Renal pelvis (tissue), 4 donors: ENCODE measurements around the gene NHSL1. TPM values are rescaled to one million over a fixed set of nuclear protein-coding genes. Genes with fewer than 3 reads are reported as not detected.

Source experiments
- DNase-seq: peaks from one replicate; pipeline ENCODE4 v3.0.0-alpha.2; 2013
- polyA plus RNA-seq, 3 donors: library from polyadenylated mRNA; unstranded; fragments of 120-200 nt; gene quantifications; one replicate each; pipeline ENCODE4 v1.2.1, GENCODE V29; 2013; ENCODE audit not compliant: insufficient read length in 3 of 3

Gene NHSL1
- polyA plus RNA-seq, 3 donors = 12.4 to 15.2 (median 12.6) TPM

DNA sequence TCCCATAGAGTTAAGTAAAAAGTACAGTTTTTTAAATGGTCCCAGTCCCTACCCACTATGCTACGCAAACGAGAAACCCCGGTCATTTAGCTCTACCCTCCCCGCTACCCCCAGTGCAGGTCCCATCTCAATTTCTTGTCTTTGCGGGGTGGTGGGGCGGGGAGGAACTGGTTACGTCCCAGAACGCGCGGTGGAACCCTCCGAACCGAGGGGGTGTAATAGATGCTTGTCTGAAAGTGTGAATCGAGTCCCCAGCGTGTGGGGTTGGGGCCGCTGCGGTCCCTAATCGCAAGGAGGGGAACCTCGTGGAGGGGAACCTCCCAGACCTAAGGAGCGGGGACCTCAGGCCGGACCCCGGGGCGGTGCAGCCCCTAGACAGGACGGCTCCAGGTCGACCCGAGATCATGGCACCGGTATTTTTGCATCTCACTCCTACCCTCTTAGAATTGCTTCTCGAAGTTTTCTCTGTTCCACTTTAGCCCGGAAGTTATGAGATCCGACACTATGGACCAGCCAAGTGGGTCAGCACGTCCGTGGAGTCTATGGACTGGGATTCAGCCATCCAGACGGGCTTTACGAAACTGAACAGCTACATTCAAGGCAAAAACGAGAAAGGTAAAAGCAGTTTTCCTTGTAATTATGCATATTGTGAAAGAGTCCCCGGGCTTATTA lies 94.5 kb downstream of the NHSL1 start:
- no peak for DNase-seq

DNA sequence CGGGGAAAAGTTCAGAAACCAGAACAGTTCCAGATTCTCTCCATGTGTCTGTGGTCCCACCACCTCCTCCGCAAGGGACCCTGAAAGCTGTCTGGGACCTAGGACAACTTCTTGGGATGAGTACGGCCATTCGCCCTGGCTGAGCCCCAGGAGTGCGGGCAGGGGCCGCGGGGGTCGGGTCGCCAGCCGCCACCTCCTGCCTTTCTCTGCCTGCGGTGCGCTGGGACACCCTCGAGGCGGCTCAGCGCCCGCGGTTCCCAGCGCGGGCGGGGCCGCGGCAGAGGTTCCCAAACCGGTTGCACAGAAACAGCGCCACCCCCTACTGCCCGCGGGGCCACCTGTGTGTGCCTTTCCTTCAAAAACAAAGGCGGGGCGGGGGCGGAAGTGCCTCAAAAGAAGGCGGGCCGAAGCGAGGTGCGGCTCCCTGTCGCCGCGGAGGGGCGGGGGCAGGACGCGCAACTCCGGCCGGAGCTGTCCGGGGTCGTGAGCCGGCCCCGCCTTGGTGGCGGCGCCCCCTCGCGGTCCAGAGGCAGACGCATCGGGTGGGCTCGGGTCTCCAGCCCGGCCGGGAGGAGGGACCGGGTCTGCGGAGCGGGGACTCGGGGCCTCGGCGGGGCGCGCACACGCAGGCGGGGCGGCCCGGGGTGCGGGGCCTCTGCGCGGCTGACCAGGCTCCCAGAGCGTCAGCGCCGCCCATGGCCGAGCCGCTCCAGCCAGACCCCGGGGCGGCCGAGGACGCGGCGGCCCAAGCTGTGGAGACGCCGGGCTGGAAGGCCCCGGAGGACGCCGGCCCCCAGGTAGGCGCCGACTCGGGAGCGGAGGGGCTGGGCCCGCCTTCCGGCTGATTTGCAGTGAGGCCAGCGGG lies 95.3 kb downstream of the NHSL1 start, which contains the start of gene HEBP2:
TSS of gene HEBP2 (plus strand) at position 423 of the 865 bp plus-strand sequence. CDS start at position 696, 273 bp downstream.
- DNase-seq = peak; percentile 95

GRCh38 chr6:138403324-138403800 lies 95.9 kb downstream of the NHSL1 start:
- DNase-seq = peak; percentile 37

GRCh38 chr6:138402838-138403187 lies 96.5 kb downstream of the NHSL1 start:
- no peak for DNase-seq

DNA sequence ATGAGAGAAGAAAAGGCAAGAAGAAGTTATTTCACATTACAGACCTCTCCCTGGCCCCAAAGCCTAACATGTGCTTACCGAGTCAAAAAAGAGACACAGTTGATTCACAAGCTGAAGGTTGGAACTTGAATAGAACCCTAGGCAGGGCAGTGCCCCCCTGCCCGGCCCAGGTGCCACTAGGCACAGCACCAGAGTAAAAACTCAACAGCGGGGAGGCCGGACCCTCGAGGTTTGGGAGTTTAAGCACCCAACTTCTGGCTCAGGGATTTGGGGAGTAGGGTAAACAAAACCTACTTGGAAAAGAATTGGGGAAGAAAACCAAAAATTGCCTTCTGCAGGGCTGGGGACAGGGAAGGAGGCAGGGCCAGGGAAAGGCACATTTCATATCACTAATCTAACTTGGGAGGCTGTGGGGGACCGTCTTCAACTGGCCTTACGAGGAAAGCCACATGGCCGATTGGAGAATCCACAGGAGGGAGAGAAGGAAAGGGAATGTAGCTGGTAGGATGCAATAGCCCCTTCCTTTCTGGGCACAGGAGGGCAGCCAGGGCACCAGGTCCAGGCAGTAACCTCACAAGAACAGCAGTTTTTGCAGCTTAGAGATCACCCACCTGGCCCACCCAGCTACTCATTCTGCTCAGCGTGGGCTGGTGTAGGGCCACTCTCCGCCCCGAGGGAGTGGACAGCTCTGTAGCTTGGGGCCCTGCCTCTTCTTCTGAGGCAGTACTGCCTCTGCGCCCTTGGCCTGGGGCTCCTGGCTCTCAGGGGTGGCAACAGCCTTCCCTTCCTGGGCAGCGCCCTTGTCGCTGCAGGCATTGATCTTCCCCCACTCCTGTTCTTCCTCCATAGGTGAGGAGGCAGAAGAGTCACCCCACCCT lies 97.1 kb downstream of the NHSL1 start:
- DNase-seq = no peak

- no peak for DNase-seq
Measured at GRCh38 chr6:138400326-138400725, 99.0 kb downstream of the NHSL1 start.

DNA sequence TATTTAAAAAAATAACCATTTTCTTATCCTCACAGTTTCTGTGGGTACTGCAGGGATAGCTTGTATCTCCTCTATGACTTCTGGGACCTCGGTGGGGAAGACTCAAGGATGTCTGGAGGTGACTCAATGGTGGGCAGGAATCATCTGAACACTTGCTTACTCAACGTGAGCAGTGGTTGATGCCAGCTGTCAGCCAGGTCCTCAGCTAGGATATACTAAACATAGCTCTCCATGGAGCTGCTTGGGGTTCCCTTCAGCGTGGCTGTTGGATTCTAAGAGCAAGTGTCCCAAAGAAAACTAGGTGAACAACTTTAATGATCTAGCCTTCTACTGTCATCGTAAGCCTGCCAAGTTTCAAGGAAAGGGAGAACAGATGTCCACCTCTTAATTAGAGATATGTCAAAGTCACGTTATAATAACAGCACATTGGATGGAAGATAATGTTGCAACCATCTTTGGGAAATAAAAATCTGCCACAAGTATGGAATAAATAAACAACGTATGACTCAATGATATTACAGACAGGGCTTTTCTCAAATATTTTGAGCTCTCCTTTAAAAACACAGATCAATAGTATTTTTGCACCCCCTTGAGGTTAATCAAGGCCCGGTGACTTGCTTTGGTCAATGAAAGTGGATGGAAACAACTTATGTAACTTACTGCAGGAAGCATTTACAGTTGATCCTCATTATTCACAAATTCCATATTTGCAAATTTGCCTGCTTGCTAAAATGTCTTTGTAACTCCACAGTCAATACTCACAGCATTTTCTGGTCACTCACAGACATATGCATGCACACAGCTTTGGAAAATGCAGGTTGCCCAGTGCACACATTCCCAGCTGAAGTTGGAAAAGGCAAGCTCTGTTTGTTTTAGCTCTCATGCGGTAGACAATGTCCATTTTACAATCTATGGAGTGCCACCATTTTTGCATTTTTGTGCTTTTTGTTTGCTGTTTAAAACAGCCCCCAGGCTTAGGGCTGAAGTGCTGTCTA lies 101.9 kb downstream of the NHSL1 start:
- DNase-seq = no peak

- no peak for DNase-seq
Measured at GRCh38 chr6:138396709-138397108, 102.6 kb downstream of the NHSL1 start.

GRCh38 chr6:138393871-138394783 lies 105.2 kb downstream of the NHSL1 start:
- DNase-seq = no peak

DNA sequence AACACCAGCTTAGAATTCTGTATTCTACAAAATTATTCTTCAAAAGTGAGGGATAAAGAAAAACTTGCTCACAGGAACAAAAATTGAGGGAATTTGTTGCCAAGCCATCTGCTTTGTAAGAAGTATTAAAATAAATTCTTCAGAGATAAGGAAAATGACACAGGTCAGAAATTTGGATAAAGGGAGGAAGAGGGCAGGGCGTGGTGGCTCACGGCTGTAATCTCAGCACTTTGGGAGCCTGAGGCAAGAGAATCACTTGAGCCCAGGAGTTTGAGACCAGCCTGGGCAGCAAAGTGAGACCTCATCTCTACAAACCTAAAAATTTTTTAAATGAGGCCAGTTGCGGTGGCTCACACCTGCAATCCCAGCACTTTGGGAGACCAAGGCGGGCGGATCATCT lies 109.7 kb downstream of the NHSL1 start:
- DNase-seq = no peak

- no peak for DNase-seq
Measured at GRCh38 chr6:138387577-138388368, 111.5 kb downstream of the NHSL1 start.

- DNase-seq = no peak
Measured at GRCh38 chr6:138386897-138387296, 112.4 kb downstream of the NHSL1 start.

- no peak for DNase-seq
Measured at GRCh38 chr6:138383776-138384175, 115.5 kb downstream of the NHSL1 start.

DNA sequence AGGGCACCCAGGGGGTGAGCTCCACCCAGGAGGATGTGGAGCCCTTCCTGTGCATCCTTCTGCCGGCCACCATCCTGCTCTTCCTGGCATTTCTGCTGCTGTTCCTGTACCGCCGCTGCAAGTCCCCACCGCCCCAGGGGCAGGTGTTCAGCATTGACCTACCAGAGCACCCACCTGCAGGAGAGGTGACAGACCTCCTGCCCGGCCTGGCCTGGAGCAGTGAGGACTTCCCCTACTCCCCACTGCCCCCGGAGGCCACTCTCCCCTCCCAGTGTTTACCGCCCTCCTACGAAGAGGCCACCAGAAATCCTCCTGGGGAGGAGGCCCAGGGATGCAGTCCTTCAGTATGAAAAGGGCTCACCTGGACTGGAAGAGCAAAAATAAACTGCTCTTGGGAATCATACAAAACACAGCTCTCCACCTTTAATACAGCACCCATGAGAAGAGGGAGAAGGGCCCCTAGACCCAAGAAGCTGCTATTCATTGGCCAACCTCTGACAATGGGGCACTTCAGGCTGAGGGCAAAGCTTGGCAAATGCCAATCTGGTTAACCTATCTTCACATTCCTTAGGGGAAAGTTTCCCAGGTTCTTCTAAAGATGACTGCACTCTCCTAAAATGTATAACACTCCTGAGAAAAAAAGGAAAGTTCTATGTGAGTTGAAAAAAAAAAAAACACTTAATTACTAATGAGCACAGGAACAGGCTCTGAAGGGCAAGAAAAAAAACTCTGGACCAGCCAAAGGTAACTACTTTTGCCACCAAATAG lies 116.6 kb downstream of the NHSL1 start:
- no peak for DNase-seq

GRCh38 chr6:138378463-138378862 lies 120.8 kb downstream of the NHSL1 start:
- no peak for DNase-seq

- DNase-seq = no peak
Measured at GRCh38 chr6:138377844-138378243, 121.5 kb downstream of the NHSL1 start, which contains the start of gene SMIM28. Gene SMIM28 (plus strand): TSS chr6:138377905. CDS start chr6:138378073, 168 bp downstream.

DNA sequence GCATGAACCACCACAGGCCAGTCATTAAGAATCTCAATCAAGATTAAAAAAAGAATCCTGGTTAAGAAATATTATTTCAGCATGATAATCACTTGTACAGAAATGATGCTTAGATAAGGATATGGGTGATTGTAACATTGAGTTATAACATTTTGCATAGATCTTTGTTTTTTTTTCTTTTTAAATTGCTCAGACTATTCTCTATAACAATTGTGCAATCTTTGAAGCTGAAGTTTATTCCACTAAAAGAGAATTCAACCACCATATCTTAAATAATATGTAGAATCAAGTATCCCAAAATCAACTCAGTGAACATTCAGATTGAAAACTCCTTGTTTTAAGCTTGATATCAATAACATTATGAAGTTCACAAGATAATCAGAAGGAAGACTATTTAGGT lies 122.3 kb downstream of the NHSL1 start:
- DNase-seq = no peak

DNA sequence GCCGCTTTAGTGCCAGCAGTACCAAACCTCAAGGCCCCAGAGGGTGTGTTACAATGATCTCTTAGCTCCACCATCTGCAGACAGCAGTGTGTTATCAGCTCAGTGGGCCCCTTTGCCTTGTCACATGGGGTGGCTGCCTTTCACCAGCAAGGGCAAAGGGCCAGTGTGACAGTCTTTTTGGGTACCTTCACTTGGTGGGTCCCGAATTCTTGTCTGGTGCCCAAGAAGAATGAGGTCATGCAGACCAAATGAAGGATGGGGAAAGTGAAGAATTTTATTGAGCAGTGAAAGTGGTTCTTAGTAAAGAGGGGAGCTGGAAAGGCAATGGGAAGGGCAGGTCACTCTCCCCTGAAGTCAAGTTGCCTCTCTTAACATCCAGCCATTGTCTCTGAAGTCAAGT lies 124.5 kb downstream of the NHSL1 start:
- no peak for DNase-seq
